ENCODE data around the gene JUNB.

The JUNB gene

DNA sequence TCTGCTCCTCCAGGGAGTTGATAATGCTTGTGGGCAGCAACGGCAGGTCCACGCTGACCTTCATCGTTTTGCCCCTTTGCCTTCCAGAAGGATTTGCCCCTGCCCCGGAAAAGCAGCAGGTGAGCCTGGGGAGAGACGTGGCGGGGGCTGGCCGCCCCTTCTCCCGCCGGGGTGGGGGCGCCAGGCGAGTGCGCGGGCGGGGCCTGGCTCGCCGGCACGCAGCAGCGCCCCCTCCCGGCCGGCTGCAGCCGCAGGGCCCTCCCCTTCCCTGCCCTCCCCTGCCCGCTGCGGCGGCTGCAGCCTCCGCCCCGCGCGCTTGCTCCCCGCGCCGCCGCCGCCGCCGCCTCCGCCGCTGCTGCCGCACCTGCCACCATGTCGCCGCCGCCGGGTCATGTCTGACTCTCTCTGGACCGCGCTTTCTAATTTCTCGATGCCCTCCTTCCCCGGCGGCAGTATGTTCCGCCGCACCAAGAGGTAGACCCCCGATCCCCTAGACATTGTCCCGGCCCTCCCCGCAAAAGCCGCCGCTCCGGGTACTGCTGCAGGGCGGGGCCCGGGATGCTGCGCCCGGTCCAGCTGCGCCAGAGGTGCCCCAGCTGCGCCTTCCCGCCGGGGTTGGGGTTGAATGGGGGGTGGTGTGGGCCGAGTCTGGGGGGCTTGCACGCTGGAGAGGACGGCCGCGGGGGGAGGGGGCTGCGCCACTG lies 47.0 kb downstream of the JUNB start, which contains the start of gene MAST1:
TSS of gene MAST1 (plus strand) at position 334 of the 704 bp plus-strand sequence. CDS start at position 392, 58 bp downstream.
- ATAC-seq, result peak; percentile 60
- TF ChIP-seq ARNTL (CRISPR knock-in tag; IDR thresholded peaks at IDR 0.05; ENCODE audit: borderline replicate concordance, low read depth) (no peak), OSR1 (CRISPR knock-in tag; IDR thresholded peaks at IDR 0.05) (no peak), PPARA (CRISPR knock-in tag; IDR thresholded peaks at IDR 0.05; ENCODE audit: borderline replicate concordance) (no peak), ZFP30 (CRISPR knock-in tag; IDR thresholded peaks at IDR 0.05) (no peak), CSDC2 (CRISPR knock-in tag; IDR thresholded peaks at IDR 0.05) (no peak), ISL1 (CRISPR knock-in tag; IDR thresholded peaks at IDR 0.05) (no peak), SNAI2 (CRISPR knock-in tag; IDR thresholded peaks at IDR 0.05) (no peak), RARB (CRISPR knock-in tag; IDR thresholded peaks at IDR 0.05) (no peak), ESRRG (CRISPR knock-in tag; IDR thresholded peaks at IDR 0.05) (no peak), BACH2 (CRISPR knock-in tag; IDR thresholded peaks at IDR 0.05; ENCODE audit: borderline replicate concordance) (no peak), ZC3H10 (CRISPR knock-in tag; IDR thresholded peaks at IDR 0.05) (no peak)
- TF ChIP-seq, protein P1, sequence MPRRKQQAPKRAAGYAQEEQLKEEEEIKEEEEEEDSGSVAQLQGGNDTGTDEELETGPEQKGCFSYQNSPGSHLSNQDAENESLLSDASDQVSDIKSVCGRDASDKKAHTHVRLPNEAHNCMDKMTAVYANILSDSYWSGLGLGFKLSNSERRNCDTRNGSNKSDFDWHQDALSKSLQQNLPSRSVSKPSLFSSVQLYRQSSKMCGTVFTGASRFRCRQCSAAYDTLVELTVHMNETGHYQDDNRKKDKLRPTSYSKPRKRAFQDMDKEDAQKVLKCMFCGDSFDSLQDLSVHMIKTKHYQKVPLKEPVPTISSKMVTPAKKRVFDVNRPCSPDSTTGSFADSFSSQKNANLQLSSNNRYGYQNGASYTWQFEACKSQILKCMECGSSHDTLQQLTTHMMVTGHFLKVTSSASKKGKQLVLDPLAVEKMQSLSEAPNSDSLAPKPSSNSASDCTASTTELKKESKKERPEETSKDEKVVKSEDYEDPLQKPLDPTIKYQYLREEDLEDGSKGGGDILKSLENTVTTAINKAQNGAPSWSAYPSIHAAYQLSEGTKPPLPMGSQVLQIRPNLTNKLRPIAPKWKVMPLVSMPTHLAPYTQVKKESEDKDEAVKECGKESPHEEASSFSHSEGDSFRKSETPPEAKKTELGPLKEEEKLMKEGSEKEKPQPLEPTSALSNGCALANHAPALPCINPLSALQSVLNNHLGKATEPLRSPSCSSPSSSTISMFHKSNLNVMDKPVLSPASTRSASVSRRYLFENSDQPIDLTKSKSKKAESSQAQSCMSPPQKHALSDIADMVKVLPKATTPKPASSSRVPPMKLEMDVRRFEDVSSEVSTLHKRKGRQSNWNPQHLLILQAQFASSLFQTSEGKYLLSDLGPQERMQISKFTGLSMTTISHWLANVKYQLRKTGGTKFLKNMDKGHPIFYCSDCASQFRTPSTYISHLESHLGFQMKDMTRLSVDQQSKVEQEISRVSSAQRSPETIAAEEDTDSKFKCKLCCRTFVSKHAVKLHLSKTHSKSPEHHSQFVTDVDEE (CRISPR knock-in tag; IDR thresholded peaks at IDR 0.05), result no peak
- TF ChIP-seq, protein P2, sequence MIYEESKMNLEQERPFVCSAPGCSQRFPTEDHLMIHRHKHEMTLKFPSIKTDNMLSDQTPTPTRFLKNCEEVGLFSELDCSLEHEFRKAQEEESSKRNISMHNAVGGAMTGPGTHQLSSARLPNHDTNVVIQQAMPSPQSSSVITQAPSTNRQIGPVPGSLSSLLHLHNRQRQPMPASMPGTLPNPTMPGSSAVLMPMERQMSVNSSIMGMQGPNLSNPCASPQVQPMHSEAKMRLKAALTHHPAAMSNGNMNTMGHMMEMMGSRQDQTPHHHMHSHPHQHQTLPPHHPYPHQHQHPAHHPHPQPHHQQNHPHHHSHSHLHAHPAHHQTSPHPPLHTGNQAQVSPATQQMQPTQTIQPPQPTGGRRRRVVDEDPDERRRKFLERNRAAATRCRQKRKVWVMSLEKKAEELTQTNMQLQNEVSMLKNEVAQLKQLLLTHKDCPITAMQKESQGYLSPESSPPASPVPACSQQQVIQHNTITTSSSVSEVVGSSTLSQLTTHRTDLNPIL (CRISPR knock-in tag; IDR thresholded peaks at IDR 0.05; ENCODE audit: low read depth), result no peak
- TF ChIP-seq, protein P3, sequence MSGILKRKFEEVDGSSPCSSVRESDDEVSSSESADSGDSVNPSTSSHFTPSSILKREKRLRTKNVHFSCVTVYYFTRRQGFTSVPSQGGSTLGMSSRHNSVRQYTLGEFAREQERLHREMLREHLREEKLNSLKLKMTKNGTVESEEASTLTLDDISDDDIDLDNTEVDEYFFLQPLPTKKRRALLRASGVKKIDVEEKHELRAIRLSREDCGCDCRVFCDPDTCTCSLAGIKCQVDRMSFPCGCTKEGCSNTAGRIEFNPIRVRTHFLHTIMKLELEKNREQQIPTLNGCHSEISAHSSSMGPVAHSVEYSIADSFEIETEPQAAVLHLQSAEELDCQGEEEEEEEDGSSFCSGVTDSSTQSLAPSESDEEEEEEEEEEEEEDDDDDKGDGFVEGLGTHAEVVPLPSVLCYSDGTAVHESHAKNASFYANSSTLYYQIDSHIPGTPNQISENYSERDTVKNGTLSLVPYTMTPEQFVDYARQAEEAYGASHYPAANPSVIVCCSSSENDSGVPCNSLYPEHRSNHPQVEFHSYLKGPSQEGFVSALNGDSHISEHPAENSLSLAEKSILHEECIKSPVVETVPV (CRISPR knock-in tag; IDR thresholded peaks at IDR 0.05), result no peak

GRCh38 chr19:12838886-12839756 lies 47.8 kb downstream of the JUNB start:
- TF ChIP-seq PPARA (CRISPR knock-in tag; IDR thresholded peaks at IDR 0.05; ENCODE audit: borderline replicate concordance), result no peak
- TF ChIP-seq, protein P4, sequence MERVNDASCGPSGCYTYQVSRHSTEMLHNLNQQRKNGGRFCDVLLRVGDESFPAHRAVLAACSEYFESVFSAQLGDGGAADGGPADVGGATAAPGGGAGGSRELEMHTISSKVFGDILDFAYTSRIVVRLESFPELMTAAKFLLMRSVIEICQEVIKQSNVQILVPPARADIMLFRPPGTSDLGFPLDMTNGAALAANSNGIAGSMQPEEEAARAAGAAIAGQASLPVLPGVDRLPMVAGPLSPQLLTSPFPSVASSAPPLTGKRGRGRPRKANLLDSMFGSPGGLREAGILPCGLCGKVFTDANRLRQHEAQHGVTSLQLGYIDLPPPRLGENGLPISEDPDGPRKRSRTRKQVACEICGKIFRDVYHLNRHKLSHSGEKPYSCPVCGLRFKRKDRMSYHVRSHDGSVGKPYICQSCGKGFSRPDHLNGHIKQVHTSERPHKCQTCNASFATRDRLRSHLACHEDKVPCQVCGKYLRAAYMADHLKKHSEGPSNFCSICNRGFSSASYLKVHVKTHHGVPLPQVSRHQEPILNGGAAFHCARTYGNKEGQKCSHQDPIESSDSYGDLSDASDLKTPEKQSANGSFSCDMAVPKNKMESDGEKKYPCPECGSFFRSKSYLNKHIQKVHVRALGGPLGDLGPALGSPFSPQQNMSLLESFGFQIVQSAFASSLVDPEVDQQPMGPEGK (CRISPR knock-in tag; IDR thresholded peaks at IDR 0.05; ENCODE audit: borderline replicate concordance), result peak; percentile 33; the same call in 1 of the 2 replicates
- no peak for ATAC-seq

DNA sequence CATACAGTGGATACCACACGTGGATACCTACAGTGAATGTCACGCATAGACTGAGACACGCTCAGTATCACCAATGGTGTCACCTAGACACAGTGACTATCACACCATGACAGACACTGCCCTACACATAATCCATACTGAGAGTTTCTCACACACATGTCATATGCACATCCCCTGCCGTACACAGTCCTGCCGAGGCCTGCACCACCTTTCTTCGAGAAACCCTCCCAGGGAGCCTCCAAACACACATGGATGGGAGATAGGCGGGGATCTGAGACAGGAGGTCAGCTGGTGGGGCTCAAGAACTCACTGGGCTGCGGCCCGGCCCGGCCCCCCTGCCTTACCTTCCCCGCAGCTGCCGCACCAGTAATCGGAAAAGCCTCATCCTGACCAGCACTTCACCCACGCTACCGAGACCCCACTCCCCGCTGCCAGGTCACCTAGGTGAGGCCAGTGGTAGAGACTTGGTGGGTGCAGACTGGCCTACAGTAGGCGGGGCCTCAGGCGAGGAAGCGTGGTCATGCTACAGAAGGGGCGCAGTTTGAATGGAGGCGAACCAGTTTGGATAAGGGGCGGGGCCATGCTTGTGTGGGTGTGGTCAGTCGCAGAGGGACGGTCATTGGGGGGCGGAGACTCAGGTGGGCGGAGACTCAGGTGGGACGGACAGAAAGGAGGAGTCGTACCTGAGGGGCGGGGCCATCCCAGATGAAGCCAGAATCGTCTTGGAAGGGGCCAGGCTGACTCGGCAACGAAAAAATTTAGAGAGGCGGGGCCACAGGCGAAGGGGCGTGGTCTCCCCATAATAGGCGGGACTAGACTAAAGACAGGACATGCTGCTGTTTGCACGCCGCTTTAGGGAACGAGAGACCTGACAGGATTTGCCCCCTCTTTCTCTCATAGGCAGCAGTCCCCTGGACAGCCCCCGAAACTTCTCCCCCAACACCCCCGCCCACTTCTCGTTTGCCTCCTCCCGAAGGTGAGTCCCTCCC lies 49.1 kb downstream of the JUNB start:
- peak; percentile 58 for ATAC-seq
- no peak for TF ChIP-seq RARB (CRISPR knock-in tag; IDR thresholded peaks at IDR 0.05)
- TF ChIP-seq ZNF565 (CRISPR knock-in tag; conservative IDR thresholded peaks at IDR 0.05; ENCODE audit: low read depth), result no peak
- no peak for TF ChIP-seq TCF4 (CRISPR knock-in tag; IDR thresholded peaks at IDR 0.05; ENCODE audit: borderline replicate concordance)
- TF ChIP-seq, protein P1 (CRISPR knock-in tag; IDR thresholded peaks at IDR 0.05), result no peak
- TF ChIP-seq, protein P5, sequence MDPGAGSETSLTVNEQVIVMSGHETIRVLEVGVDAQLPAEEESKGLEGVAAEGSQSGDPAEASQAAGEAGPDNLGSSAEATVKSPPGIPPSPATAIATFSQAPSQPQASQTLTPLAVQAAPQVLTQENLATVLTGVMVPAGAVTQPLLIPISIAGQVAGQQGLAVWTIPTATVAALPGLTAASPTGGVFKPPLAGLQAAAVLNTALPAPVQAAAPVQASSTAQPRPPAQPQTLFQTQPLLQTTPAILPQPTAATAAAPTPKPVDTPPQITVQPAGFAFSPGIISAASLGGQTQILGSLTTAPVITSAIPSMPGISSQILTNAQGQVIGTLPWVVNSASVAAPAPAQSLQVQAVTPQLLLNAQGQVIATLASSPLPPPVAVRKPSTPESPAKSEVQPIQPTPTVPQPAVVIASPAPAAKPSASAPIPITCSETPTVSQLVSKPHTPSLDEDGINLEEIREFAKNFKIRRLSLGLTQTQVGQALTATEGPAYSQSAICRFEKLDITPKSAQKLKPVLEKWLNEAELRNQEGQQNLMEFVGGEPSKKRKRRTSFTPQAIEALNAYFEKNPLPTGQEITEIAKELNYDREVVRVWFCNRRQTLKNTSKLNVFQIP (CRISPR knock-in tag; IDR thresholded peaks at IDR 0.05; ENCODE audit: borderline replicate concordance, low read depth), result no peak
- no peak for TF ChIP-seq GLIS3 (CRISPR knock-in tag; IDR thresholded peaks at IDR 0.05)
- no peak for TF ChIP-seq CSDC2 (CRISPR knock-in tag; IDR thresholded peaks at IDR 0.05)
- TF ChIP-seq, protein P2 (CRISPR knock-in tag; IDR thresholded peaks at IDR 0.05; ENCODE audit: low read depth), result no peak
- TF ChIP-seq ZFP3 (CRISPR knock-in tag; IDR thresholded peaks at IDR 0.05), result no peak
- TF ChIP-seq ISL1 (CRISPR knock-in tag; IDR thresholded peaks at IDR 0.05), result no peak
